Muscle of arm (tissue), 14 donors: Measurements from ENCODE around the gene PIN4. TPM values are rescaled to one million over a fixed set of nuclear protein-coding genes. Genes with fewer than 3 reads are reported as not detected.
"Not testable (repeated sequence)": the region's sequence is repeated elsewhere in the genome, so short reads cannot be mapped to it uniquely, and the experiment has no call there.

Experiments used
- DNase-seq: peaks from one replicate; pipeline ENCODE4 v3.0.0-alpha.2; 2013
- long read RNA-seq, 11 donors: transcript quantifications; one replicate each; lab custom pipeline, GENCODE V29; 2026
- polyA plus RNA-seq, 12 donors: library from polyadenylated mRNA; unstranded; fragments of 120-200 nt; gene quantifications; one replicate each; pipeline ENCODE4 v1.2.1, GENCODE V29; 2013; ENCODE audit not compliant: insufficient read length in 12 of 12

Gene PIN4
- polyA plus RNA-seq: 10 to 100 TPM in 11 of 12 donors, not detected in 1; 25.5 to 52.0 (median 30.0) TPM
- long read RNA-seq, donor 1, transcript PIN4-203 (4 exons, 1,321 nt): major isoform, 45 of 10,606 reads
- long read RNA-seq, donor 1, partial matches to known transcripts: 10,309 of 10,606 reads
- long read RNA-seq, donor 1, other reads (novel, unspliced or antisense): 251 of 10,606 reads
- long read RNA-seq, donor 2, transcript PIN4-201 (3 exons, 1,780 nt): minor isoform, 6 of 11,760 reads
- long read RNA-seq, donor 2, transcript PIN4-203 (4 exons, 1,321 nt): major isoform, 51 of 11,760 reads
- long read RNA-seq, donor 2, partial matches to known transcripts: 11,087 of 11,760 reads
- long read RNA-seq, donor 2, other reads (novel, unspliced or antisense): 612 of 11,760 reads
- long read RNA-seq, donor 3, transcript PIN4-203 (4 exons, 1,321 nt): major isoform, 12 of 3,522 reads
- long read RNA-seq, donor 3, partial matches to known transcripts: 1,874 of 3,522 reads
- long read RNA-seq, donor 3, other reads (novel, unspliced or antisense): 1,635 of 3,522 reads
- long read RNA-seq, donor 4, transcript PIN4-203 (4 exons, 1,321 nt): major isoform, 16 of 1,773 reads
- long read RNA-seq, donor 4, partial matches to known transcripts: 786 of 1,773 reads
- long read RNA-seq, donor 4, other reads (novel, unspliced or antisense): 971 of 1,773 reads
- long read RNA-seq, donor 5, transcript PIN4-203 (4 exons, 1,321 nt): major isoform, 47 of 48 reads
- long read RNA-seq, donor 5, partial matches to known transcripts: 0 of 48 reads
- long read RNA-seq, donor 5, other reads (novel, unspliced or antisense): 0 of 48 reads
- long read RNA-seq, donor 6, transcript PIN4-203 (4 exons, 1,321 nt): major isoform, 28 of 2,597 reads
- long read RNA-seq, donor 6, partial matches to known transcripts: 2,503 of 2,597 reads
- long read RNA-seq, donor 6, other reads (novel, unspliced or antisense): 64 of 2,597 reads
- long read RNA-seq, donor 7, transcript PIN4-203 (4 exons, 1,321 nt): major isoform, 14 of 2,325 reads
- long read RNA-seq, donor 7, partial matches to known transcripts: 993 of 2,325 reads
- long read RNA-seq, donor 7, other reads (novel, unspliced or antisense): 1,316 of 2,325 reads
- long read RNA-seq, donor 8, transcript PIN4-203 (4 exons, 1,321 nt): major isoform, 26 of 34 reads
- long read RNA-seq, donor 8, partial matches to known transcripts: 6 of 34 reads
- long read RNA-seq, donor 8, other reads (novel, unspliced or antisense): 0 of 34 reads
- long read RNA-seq, donor 9, transcript PIN4-203 (4 exons, 1,321 nt): major isoform, 16 of 16 reads
- long read RNA-seq, donor 9, partial matches to known transcripts: 0 of 16 reads
- long read RNA-seq, donor 9, other reads (novel, unspliced or antisense): 0 of 16 reads
- long read RNA-seq, donor 10, transcript PIN4-203 (4 exons, 1,321 nt): major isoform, 32 of 32 reads
- long read RNA-seq, donor 10, partial matches to known transcripts: 0 of 32 reads
- long read RNA-seq, donor 10, other reads (novel, unspliced or antisense): 0 of 32 reads
- long read RNA-seq, donor 11, transcript PIN4-203 (4 exons, 1,321 nt): major isoform, 53 of 7,586 reads
- long read RNA-seq, donor 11, partial matches to known transcripts: 3,735 of 7,586 reads
- long read RNA-seq, donor 11, other reads (novel, unspliced or antisense): 3,797 of 7,586 reads

GRCh38 chrX:72181178-72182125 is at the start of gene PIN4:
Gene PIN4, plus strand, starts transcription at chrX:72181757. Its CDS starts 29 bp downstream, at chrX:72181786.
- peak; percentile 95 for DNase-seq

GRCh38 chrX:72132456-72132855 is 49.1 kb upstream of the PIN4 start:
- no peak for DNase-seq

- no peak for DNase-seq
These were observed 47.6 kb upstream of the PIN4 start for GRCh38 chrX:72133851-72134546.

- DNase-seq: no peak
These were observed 43.6 kb upstream of the PIN4 start for GRCh38 chrX:72137846-72138495.

- DNase-seq: no peak
These were observed 42.0 kb upstream of the PIN4 start for GRCh38 chrX:72139538-72139937.

GRCh38 chrX:72141372-72142004 is 40.1 kb upstream of the PIN4 start:
- no peak for DNase-seq

GRCh38 chrX:72142094-72142793 is 39.3 kb upstream of the PIN4 start:
- peak; percentile 76 for DNase-seq

GRCh38 chrX:72142794-72143608 is 38.6 kb upstream of the PIN4 start:
- no peak for DNase-seq

- no peak for DNase-seq
These were observed 38.0 kb upstream of the PIN4 start for GRCh38 chrX:72143609-72143907.

- no peak for DNase-seq
These were observed 36.4 kb upstream of the PIN4 start for GRCh38 chrX:72145181-72145580.

- no peak for DNase-seq
These were observed 35.0 kb upstream of the PIN4 start for GRCh38 chrX:72146527-72146926.

GRCh38 chrX:72158773-72159172 is 22.8 kb upstream of the PIN4 start:
- DNase-seq: no peak

- DNase-seq: no peak
These were observed 21.8 kb upstream of the PIN4 start for GRCh38 chrX:72159769-72160168.

- DNase-seq: no peak
These were observed 16.0 kb upstream of the PIN4 start for GRCh38 chrX:72165551-72165950.

- no peak for DNase-seq
These were observed 12.4 kb upstream of the PIN4 start for GRCh38 chrX:72169008-72169728.

GRCh38 chrX:72176289-72176688 is 5.3 kb upstream of the PIN4 start:
- DNase-seq: not testable (repeated sequence)
